GM23338 (cell line): Measurements from ENCODE around the gene ATXN2. TPM values are rescaled to one million over a fixed set of nuclear protein-coding genes. Genes with fewer than 3 reads are reported as not detected.

Experiments
- ATAC-seq: fragments of 200-7000 bp; cut with Tn5 transposase; 3 replicates; pipeline ENCODE4 v1.9.1; 2020
- DNase-seq: peaks from one replicate; pipeline ENCODE4 v3.0.0-alpha.2; 2015; ENCODE audit warnings: low spot score
- H2AFZ ChIP-seq: fragments of 200-600 bp; sonication (generic); 2 replicates; pipeline ENCODE4 v1.8.0; 2016; ENCODE audit warnings: antibody characterized with exemption, mild to moderate bottlenecking, moderate library complexity
- H3F3A ChIP-seq: fragments of 200-600 bp; sonication (generic); replicated peaks from 2 replicates; pipeline ENCODE4 v1.8.0; 2017; ENCODE audit warnings: antibody characterized with exemption, mixed run types, low read depth
- H3K27ac ChIP-seq: fragments of 200-600 bp; sonication (generic); 2 replicates; pipeline ENCODE4 v1.6.1; 2016; ENCODE audit warnings: low read depth
- H3K27me3 ChIP-seq: fragments of 200-600 bp; sonication (generic); 2 replicates; pipeline ENCODE4 v1.8.0; 2016; ENCODE audit warnings: mild to moderate bottlenecking, mixed run types, moderate library complexity; ENCODE audit not compliant: insufficient read depth
- H3K36me3 ChIP-seq: fragments of 200-600 bp; sonication (generic); 2 replicates; pipeline ENCODE4 v1.8.0; 2016; ENCODE audit warnings: mild to moderate bottlenecking; ENCODE audit not compliant: insufficient read depth
- H3K4me1 ChIP-seq: fragments of 200-600 bp; sonication (generic); 2 replicates; pipeline ENCODE4 v1.8.0; 2016; ENCODE audit warnings: mild to moderate bottlenecking, moderate library complexity; ENCODE audit not compliant: insufficient read depth
- H3K4me2 ChIP-seq: fragments of 200-600 bp; sonication (generic); 2 replicates; pipeline ENCODE4 v1.7.1; 2017; ENCODE audit warnings: mixed run types
- H3K4me3 ChIP-seq: fragments of 200-600 bp; sonication (generic); 2 replicates; pipeline ENCODE4 v1.6.1; 2016; ENCODE audit warnings: mixed run types
- H3K79me2 ChIP-seq: fragments of 200-600 bp; sonication (generic); replicated peaks from 2 replicates; pipeline ENCODE4 v1.8.0; 2017; ENCODE audit warnings: mild to moderate bottlenecking; ENCODE audit not compliant: insufficient read depth
- H3K9me2 ChIP-seq: fragments of 200-600 bp; sonication (generic); 2 replicates; pipeline ENCODE4 v1.8.0; 2017; ENCODE audit not compliant: insufficient read depth
- H4K20me1 ChIP-seq: fragments of 200-600 bp; sonication (generic); replicated peaks from 2 replicates; pipeline ENCODE4 v1.8.0; 2017; ENCODE audit warnings: mild to moderate bottlenecking; ENCODE audit not compliant: insufficient read depth
- H3K27ac Mint-ChIP-seq: 2 replicates; pipeline ENCODE4 v1.8.0; 2020; ENCODE audit warnings: inconsistent platforms, mild to moderate bottlenecking, moderate library complexity, mixed read lengths
- H3K27me3 Mint-ChIP-seq: 3 replicates; pipeline ENCODE4 v1.8.0; 2022; ENCODE audit warnings: low read depth, mild to moderate bottlenecking, moderate library complexity, mixed read lengths, inconsistent platforms; ENCODE audit not compliant: insufficient read depth, poor library complexity
- H3K36me3 Mint-ChIP-seq: 3 replicates; pipeline ENCODE4 v1.8.0; 2021; ENCODE audit warnings: low read depth, mild to moderate bottlenecking, inconsistent platforms, moderate library complexity, mixed read lengths
- H3K4me1 Mint-ChIP-seq: 3 replicates; pipeline ENCODE4 v1.8.0; 2020; ENCODE audit warnings: mild to moderate bottlenecking, inconsistent platforms, mixed read lengths
- H3K4me3 Mint-ChIP-seq: 3 replicates; pipeline ENCODE4 v1.8.0; 2021; ENCODE audit warnings: moderate library complexity, mild to moderate bottlenecking, inconsistent platforms, mixed read lengths
- H3K9me3 Mint-ChIP-seq: 3 replicates; pipeline ENCODE4 v1.8.0; 2020; ENCODE audit warnings: moderate library complexity, mild to moderate bottlenecking, inconsistent platforms, mixed read lengths
- CREB1 ChIP-seq: fragments of 250-450 bp; sonication (Bioruptor Pico); IDR thresholded peaks from 2 replicates; pipeline ENCODE4 v1.5.0; 2020; ENCODE audit warnings: low read depth, mild to moderate bottlenecking, moderate library complexity
- EZH2phosphoT487 ChIP-seq: fragments of 200-600 bp; sonication (generic); IDR thresholded peaks from one replicate; pipeline ENCODE4 v1.8.1; 2018; ENCODE audit warnings: antibody characterized with exemption; ENCODE audit not compliant: unreplicated experiment
- JUNB ChIP-seq: IDR thresholded peaks from one replicate; pipeline ENCODE4 v1.6.1; 2016; ENCODE audit warnings: antibody characterized with exemption; ENCODE audit not compliant: unreplicated experiment
- NANOG ChIP-seq: IDR thresholded peaks from 2 replicates; pipeline ENCODE4 v1.6.1; 2016; ENCODE audit warnings: antibody characterized with exemption, borderline replicate concordance
- POLR2AphosphoS5 ChIP-seq: IDR thresholded peaks from 2 replicates; pipeline ENCODE4 v1.6.1; 2016; ENCODE audit warnings: antibody characterized with exemption, low read depth
- STAT1 ChIP-seq: IDR thresholded peaks from one replicate; pipeline ENCODE4 v1.6.1; 2016; ENCODE audit warnings: antibody characterized with exemption; ENCODE audit not compliant: unreplicated experiment
- ZNF114 ChIP-seq: fragments of 250-450 bp; sonication (Bioruptor Pico); IDR thresholded peaks from 2 replicates; pipeline ENCODE4 v1.5.0; 2020; ENCODE audit warnings: mild to moderate bottlenecking, moderate library complexity
- ZNF331 ChIP-seq: fragments of 250-450 bp; sonication (Bioruptor Pico); IDR thresholded peaks from 2 replicates; pipeline ENCODE4 v1.5.0; 2020; ENCODE audit warnings: low read depth, mild to moderate bottlenecking, moderate library complexity
- polyA plus RNA-seq: library from polyadenylated mRNA; unstranded; fragments of >200 nt; fragmentation: Nextera tagmentation; extraction: Ambion mirVana; gene quantifications from 2 replicates; pipeline ENCODE4 v1.2.1, GENCODE V29; 2016
- total RNA-seq: library from RNA; depleted of rRNA; stranded (reverse); fragments of >200 nt; shearing (Covaris generic); gene quantifications from 2 replicates; pipeline ENCODE4 v1.2.3, GENCODE V29; 2014
- TF ChIP-seq, protein P1 (sequence below), 2 experiments: fragments of 200-600 bp in 1 of 2; sonication (generic) in 1 of 2; conservative IDR thresholded peaks; 2 replicates each; pipeline versions ENCODE4 v1.5.1 to v1.6.1; 2016 to 2017; ENCODE audit warnings: antibody characterized with exemption in 2 of 2, low read depth in 2 of 2, mild to moderate bottlenecking in 2 of 2, moderate library complexity in 1 of 2
- TF ChIP-seq, protein P2 (sequence below): IDR thresholded peaks from 2 replicates; pipeline ENCODE4 v1.6.1; 2016; ENCODE audit warnings: antibody characterized with exemption
- TF ChIP-seq, protein P3 (sequence below): IDR thresholded peaks from one replicate; pipeline ENCODE4 v1.6.1; 2018; ENCODE audit warnings: antibody characterized with exemption; ENCODE audit not compliant: unreplicated experiment

ATXN2 gene
- total and polyA plus RNA-seq, 2 experiments from 2014 or later = 44.8 to 59.5 TPM

DNA sequence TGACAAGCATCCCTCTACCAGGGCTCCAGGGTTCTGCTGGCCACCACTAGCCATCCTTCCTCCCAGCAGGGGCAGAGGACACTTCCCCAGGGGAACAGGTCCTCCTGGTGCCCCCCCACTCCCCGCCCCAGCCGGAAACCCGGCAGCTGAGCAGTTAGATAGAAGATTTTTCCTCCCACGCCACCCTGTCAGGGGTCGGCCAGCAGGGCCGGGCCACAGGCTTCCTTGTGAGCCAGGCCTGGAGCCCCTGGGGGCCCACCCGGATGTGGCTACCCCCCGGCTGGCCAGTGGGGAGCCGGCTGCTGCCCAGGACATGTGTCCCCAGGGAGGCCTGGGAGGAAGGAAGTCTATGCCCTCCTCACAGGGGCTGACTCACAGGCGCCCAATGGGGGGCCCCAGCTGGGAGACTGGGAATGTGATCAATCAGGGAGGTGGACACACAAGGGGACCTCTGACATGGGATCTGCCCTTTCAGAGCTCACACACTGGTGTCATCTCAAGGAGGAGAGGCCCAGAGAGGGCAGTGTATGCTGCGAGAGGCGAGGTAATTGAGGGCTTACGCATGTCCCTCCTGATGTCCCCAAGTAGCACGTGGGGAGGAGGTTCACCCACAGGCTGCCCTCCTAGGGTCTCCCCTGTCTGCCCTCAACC is 189.2 kb downstream of the ATXN2 start:
- Mint-ChIP-seq H3K27me3 (peaks cover 22% of the 10 kb centered on the region), H3K9me3 (no peaks in the 10 kb centered on the region), H3K4me1 (peaks cover 68% of the 10 kb centered on the region), H3K27ac (peak overlapping the region; percentile 70; the same call in 1 of the 2 replicates), H3K4me3 (no peak overlapping the region), H3K36me3 (peaks cover 2% of the 10 kb centered on the region)
- Histone ChIP-seq H3K4me3 (no peak overlapping the region), H3K27me3 (no peaks in the 10 kb centered on the region), H3K9me2 (no peaks in the 10 kb centered on the region), H3K79me2 (peaks cover 90% of the 10 kb centered on the region), H3K4me1 (peaks cover 71% of the 10 kb centered on the region), H3K36me3 (no peaks in the 10 kb centered on the region), H3K4me2 (peak overlapping the region; percentile 55; the same call in 1 of the 2 replicates), H3F3A (0 out of 2 replicates have a peak, but pooled peaks cover 11% of the 10 kb centered on the region), H2AFZ (no peak overlapping the region), H3K27ac (no peak overlapping the region), H4K20me1 (peaks cover 38% of the 10 kb centered on the region)
- DNase-seq (no peak), ATAC-seq (no peak)
- TF ChIP-seq CREB1 (CRISPR knock-in tag) (no peak), POLR2AphosphoS5 (no peak), EZH2phosphoT487 (no peak), NANOG (no peak), JUNB (no peak), ZNF331 (CRISPR knock-in tag) (no peak)
- TF ChIP-seq, protein P1, sequence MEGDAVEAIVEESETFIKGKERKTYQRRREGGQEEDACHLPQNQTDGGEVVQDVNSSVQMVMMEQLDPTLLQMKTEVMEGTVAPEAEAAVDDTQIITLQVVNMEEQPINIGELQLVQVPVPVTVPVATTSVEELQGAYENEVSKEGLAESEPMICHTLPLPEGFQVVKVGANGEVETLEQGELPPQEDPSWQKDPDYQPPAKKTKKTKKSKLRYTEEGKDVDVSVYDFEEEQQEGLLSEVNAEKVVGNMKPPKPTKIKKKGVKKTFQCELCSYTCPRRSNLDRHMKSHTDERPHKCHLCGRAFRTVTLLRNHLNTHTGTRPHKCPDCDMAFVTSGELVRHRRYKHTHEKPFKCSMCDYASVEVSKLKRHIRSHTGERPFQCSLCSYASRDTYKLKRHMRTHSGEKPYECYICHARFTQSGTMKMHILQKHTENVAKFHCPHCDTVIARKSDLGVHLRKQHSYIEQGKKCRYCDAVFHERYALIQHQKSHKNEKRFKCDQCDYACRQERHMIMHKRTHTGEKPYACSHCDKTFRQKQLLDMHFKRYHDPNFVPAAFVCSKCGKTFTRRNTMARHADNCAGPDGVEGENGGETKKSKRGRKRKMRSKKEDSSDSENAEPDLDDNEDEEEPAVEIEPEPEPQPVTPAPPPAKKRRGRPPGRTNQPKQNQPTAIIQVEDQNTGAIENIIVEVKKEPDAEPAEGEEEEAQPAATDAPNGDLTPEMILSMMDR (conservative IDR thresholded peaks at IDR 0.05; ENCODE audit: low read depth in 2 of 2) = no peak

GRCh38 chr12:111409403-111409779 is 189.7 kb downstream of the ATXN2 start:
- Mint-ChIP-seq H3K27ac (peak overlapping the region; percentile 50; the same call in 1 of the 2 replicates), H3K4me1 (peaks cover 66% of the 10 kb centered on the region), H3K27me3 (peaks cover 24% of the 10 kb centered on the region), H3K36me3 (no peaks in the 10 kb centered on the region; the same call in 2 of the 3 replicates), H3K4me3 (no peak overlapping the region), H3K9me3 (no peaks in the 10 kb centered on the region)
- peaks cover 85% of the 10 kb centered on the region for H3K79me2 ChIP-seq
- H3K4me1 ChIP-seq = peaks cover 74% of the 10 kb centered on the region
- H2AFZ ChIP-seq = no peak overlapping the region
- H3F3A ChIP-seq = peaks cover 12% of the 10 kb centered on the region; the same call in 1 of the 2 replicates
- DNase-seq = no peak
- no peak overlapping the region for H3K27ac ChIP-seq
- no peaks in the 10 kb centered on the region for H3K36me3 ChIP-seq
- H3K9me2 ChIP-seq = no peaks in the 10 kb centered on the region
- peak overlapping the region; percentile 55; the same call in 1 of the 2 replicates for H3K4me2 ChIP-seq
- no peak for ATAC-seq
- H4K20me1 ChIP-seq = peaks cover 35% of the 10 kb centered on the region
- no peaks in the 10 kb centered on the region for H3K27me3 ChIP-seq
- no peak overlapping the region for H3K4me3 ChIP-seq
- TF ChIP-seq EZH2phosphoT487 = no peak
- TF ChIP-seq JUNB = no peak
- no peak for TF ChIP-seq CREB1 (CRISPR knock-in tag)
- TF ChIP-seq ZNF114 (CRISPR knock-in tag) = no peak
- TF ChIP-seq, protein P2, sequence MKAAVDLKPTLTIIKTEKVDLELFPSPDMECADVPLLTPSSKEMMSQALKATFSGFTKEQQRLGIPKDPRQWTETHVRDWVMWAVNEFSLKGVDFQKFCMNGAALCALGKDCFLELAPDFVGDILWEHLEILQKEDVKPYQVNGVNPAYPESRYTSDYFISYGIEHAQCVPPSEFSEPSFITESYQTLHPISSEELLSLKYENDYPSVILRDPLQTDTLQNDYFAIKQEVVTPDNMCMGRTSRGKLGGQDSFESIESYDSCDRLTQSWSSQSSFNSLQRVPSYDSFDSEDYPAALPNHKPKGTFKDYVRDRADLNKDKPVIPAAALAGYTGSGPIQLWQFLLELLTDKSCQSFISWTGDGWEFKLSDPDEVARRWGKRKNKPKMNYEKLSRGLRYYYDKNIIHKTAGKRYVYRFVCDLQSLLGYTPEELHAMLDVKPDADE = no peak
- no peak for TF ChIP-seq STAT1
- TF ChIP-seq, protein P3, sequence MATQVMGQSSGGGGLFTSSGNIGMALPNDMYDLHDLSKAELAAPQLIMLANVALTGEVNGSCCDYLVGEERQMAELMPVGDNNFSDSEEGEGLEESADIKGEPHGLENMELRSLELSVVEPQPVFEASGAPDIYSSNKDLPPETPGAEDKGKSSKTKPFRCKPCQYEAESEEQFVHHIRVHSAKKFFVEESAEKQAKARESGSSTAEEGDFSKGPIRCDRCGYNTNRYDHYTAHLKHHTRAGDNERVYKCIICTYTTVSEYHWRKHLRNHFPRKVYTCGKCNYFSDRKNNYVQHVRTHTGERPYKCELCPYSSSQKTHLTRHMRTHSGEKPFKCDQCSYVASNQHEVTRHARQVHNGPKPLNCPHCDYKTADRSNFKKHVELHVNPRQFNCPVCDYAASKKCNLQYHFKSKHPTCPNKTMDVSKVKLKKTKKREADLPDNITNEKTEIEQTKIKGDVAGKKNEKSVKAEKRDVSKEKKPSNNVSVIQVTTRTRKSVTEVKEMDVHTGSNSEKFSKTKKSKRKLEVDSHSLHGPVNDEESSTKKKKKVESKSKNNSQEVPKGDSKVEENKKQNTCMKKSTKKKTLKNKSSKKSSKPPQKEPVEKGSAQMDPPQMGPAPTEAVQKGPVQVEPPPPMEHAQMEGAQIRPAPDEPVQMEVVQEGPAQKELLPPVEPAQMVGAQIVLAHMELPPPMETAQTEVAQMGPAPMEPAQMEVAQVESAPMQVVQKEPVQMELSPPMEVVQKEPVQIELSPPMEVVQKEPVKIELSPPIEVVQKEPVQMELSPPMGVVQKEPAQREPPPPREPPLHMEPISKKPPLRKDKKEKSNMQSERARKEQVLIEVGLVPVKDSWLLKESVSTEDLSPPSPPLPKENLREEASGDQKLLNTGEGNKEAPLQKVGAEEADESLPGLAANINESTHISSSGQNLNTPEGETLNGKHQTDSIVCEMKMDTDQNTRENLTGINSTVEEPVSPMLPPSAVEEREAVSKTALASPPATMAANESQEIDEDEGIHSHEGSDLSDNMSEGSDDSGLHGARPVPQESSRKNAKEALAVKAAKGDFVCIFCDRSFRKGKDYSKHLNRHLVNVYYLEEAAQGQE = no peak
- no peak for TF ChIP-seq NANOG
- TF ChIP-seq, protein P1 (conservative IDR thresholded peaks at IDR 0.05; ENCODE audit: low read depth in 2 of 2) = no peak
- TF ChIP-seq ZNF331 (CRISPR knock-in tag) = no peak
